Heart right ventricle (tissue), 16 donors: Measurements from ENCODE around the gene RPS6KC1. TPM values are rescaled to one million over a fixed set of nuclear protein-coding genes. Genes with fewer than 3 reads are reported as not detected.
A peak's percentile ranks its signal among the peaks of the same experiment; 100 is the strongest.

ENCODE experiments used
- ATAC-seq, 8 donors: fragments of 200-7000 bp; cut with Tn5 transposase; one replicate each; pipeline ENCODE4 v1.9.1; 2020; ENCODE audit warnings: mild to moderate bottlenecking in 8 of 8, moderate library complexity in 8 of 8, moderate number of reproducible peaks in 1 of 8
- DNase-seq, 2 donors: peaks; one replicate each; pipeline ENCODE4 v3.0.0-alpha.2; 2020
- H3K27ac ChIP-seq, 10 donors: fragments of 200-600 bp; sonication (generic) in 2 of 10; one replicate each; pipeline versions ENCODE4 v1.5.0 to v1.8.0; 2020 to 2022; ENCODE audit warnings: mild to moderate bottlenecking in 3 of 10
- H3K27me3 ChIP-seq, 7 donors: fragments of 200-600 bp; one replicate each; pipeline ENCODE4 v1.8.0; 2021 to 2022; ENCODE audit warnings: mild to moderate bottlenecking in 2 of 7
- H3K36me3 ChIP-seq, 9 donors: fragments of 200-600 bp; sonication (generic) in 1 of 9; one replicate each; pipeline versions ENCODE4 v1.5.0 to v1.8.0; 2020 to 2022; ENCODE audit warnings: mild to moderate bottlenecking in 2 of 9
- H3K4me1 ChIP-seq, 9 donors: fragments of 200-600 bp; sonication (generic) in 1 of 9; one replicate each; pipeline versions ENCODE4 v1.5.0 to v1.8.0; 2020 to 2022; ENCODE audit warnings: mild to moderate bottlenecking in 4 of 9
- H3K4me3 ChIP-seq, 10 donors: fragments of 200-600 bp; sonication (generic) in 2 of 10; one replicate each; pipeline versions ENCODE4 v1.5.0 to v1.8.0; 2020 to 2022; ENCODE audit warnings: mild to moderate bottlenecking in 7 of 10, moderate library complexity in 2 of 10
- H3K9me3 ChIP-seq, 11 donors: fragments of 200-600 bp in 10 of 11; sonication (generic) in 2 of 11; one replicate each; pipeline versions ENCODE4 v1.5.0 to v1.8.0; 2013 to 2022; ENCODE audit warnings: mild to moderate bottlenecking in 2 of 11, control low read depth in 1 of 11, moderate library complexity in 1 of 11
- WGBS, 2 donors: extraction: QIAGEN DNeasy Blood & Tissue Kit; methylation state at CpG; one replicate each; pipeline ENCODE4 v1.1.7; 2013; ENCODE audit warnings: inconsistent platforms in 1 of 2; 5-methylcytosine and 5-hydroxymethylcytosine counted together
- intact Hi-C, 10 donors: fragments of 100-400 bp; cut with DNase I; formaldehyde crosslinking; loops; one replicate each; pipeline versions ENCODE4 v1.11.1 to v1.14.2; 2022
- polyA plus RNA-seq, 2 donors: library from polyadenylated mRNA; stranded (reverse); fragments of 200-250 nt; gene quantifications; one replicate each; pipeline ENCODE4 v1.2.3, GENCODE V29; 2013
- total RNA-seq, 10 donors: library from RNA; stranded (reverse); fragmentation: NEBNext Ultra II Directional in 3 of 10; extraction: Animal tissue kit (Norgen Biotek cat#: 25700) in 3 of 10; gene quantifications; one replicate each; pipeline versions ENCODE4 v1.2.1 to v1.2.4, GENCODE V29; 2021 to 2023
- TF ChIP-seq, protein P1 (sequence below), 9 donors: fragments of 200-600 bp; sonication (generic) in 2 of 9; IDR thresholded peaks; one replicate each; pipeline versions ENCODE4 v1.5.0 to v1.8.0; 2021 to 2022; ENCODE audit warnings: antibody characterized with exemption in 9 of 9, mild to moderate bottlenecking in 5 of 9, moderate library complexity in 1 of 9
- donor health status: Arrhythmogenic right ventricular cardiomyopathy.
- donor health status: ischemic (EF 13 %, LVEDD 7.1; RV severe dilation, severe dysfunction).
- donor health status: healthy with polysubstance abuse.
- donor health status: DM: no; HTN: yes; CAD: no.
- donor health status: DM: no; HTN: no; CAD: no.
- donor health status: ischemic (EF 25% LVEDD 6.9; RV normal size, moderate dysfunction).
- donor health status: ischemic (EF 25% LVEDD 5.7; RV mildly dilated, moderate dysfunction).
- donor health status: healthy.
- donor health status: DM: yes; HTN: yes; CAD: no.
- donor health status: Ischemic cardiomyopathy.
- donor health status: ischemic (EF 35%, LVEDD 5.7; RV mildly dilated, moderate dysfunction).
- donor health status: nonischemic (EF 11% LVEDD 7.7; RV severe dilation, severe dysfunction).
- donor health status: DM: yes; HTN: yes; CAD: no.
- donor health status: PGD.
- donor health status: ischemic (EF 29% LVEDD 5.4; RV normal size, mild dysfunction).
- donor health status: nonischemic (EF 23%, LVEDD 6.1; RV moderate dilation, normal function).

The RPS6KC1 gene
- total and polyA plus RNA-seq, 12 donors, result 3.8 to 13.8 (median 10.3) TPM

DNA sequence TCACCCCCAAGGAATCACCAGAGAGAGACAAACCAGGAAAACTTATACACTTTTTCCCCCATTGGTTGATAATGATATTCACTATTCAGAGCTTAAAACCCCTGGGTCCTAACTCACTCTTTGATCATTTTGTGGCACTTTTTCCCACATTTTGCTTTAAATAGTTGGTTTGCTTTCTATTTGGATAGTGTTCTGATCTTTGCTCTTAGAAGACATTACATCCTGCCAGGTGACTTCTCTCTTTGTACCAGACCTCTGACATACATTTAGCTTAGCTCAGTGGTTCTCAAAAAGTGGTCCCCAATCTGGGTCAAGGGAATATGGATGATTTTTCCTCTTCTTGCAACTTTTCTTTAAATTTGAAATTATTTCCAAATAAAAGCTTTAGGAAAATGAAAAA, 228.4 kb downstream of the RPS6KC1 start:
- TF ChIP-seq, protein P1, sequence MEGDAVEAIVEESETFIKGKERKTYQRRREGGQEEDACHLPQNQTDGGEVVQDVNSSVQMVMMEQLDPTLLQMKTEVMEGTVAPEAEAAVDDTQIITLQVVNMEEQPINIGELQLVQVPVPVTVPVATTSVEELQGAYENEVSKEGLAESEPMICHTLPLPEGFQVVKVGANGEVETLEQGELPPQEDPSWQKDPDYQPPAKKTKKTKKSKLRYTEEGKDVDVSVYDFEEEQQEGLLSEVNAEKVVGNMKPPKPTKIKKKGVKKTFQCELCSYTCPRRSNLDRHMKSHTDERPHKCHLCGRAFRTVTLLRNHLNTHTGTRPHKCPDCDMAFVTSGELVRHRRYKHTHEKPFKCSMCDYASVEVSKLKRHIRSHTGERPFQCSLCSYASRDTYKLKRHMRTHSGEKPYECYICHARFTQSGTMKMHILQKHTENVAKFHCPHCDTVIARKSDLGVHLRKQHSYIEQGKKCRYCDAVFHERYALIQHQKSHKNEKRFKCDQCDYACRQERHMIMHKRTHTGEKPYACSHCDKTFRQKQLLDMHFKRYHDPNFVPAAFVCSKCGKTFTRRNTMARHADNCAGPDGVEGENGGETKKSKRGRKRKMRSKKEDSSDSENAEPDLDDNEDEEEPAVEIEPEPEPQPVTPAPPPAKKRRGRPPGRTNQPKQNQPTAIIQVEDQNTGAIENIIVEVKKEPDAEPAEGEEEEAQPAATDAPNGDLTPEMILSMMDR (IDR thresholded peaks at IDR 0.05), result no peak
- Histone ChIP-seq H3K4me1 (no peaks in the 10 kb centered on the region), H3K36me3 (peaks cover 0 to 18% (median 0%) of the 10 kb centered on the region in 9 donors), H3K9me3 (peaks cover 0 to 11% (median 0%) of the 10 kb centered on the region in 11 donors), H3K4me3 (no peak overlapping the region), H3K27ac (no peak overlapping the region), H3K27me3 (no peaks in the 10 kb centered on the region)
- DNase-seq, result no peak
- intact Hi-C loops, result no loop called here
- ATAC-seq, result no peak

DNA sequence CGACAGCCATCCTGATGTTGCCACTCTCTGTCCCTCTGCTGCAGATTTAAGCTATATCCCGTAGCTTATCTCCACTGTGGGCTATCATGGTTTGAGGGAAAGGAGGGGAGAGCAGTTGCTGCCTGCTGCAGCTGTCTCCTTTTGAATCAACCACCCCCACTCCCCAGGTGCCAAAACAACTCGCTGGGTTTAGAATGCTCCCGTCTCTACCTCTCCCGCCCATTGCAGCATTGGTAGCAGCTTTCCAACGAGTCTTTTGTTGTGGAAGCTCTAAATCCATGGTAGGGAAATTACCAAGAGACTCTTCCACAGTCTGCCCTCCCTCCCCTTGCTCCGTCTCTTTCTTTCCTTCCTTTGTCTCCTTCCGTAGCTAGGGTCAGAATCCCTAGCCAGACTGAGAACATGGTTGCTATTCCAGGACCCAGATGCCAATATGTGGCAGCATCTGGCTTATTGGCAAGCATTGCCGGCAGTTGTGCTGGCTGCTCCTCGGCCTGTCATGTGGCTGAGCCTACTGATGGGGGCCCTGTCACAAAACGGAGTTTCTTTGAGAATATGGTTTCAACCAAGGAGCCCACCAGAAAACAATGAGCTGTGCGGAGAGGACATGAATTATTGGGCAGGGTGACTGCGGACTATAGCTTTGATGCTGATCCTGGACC, 230.7 kb downstream of the RPS6KC1 start:
- Histone ChIP-seq H3K27ac (no peak overlapping the region), H3K9me3 (peaks cover 0 to 19% (median 0%) of the 10 kb centered on the region in 11 donors), H3K4me1 (no peaks in the 10 kb centered on the region), H3K36me3 (no peaks in the 10 kb centered on the region), H3K4me3 (no peak overlapping the region), H3K27me3 (no peaks in the 10 kb centered on the region)
- 67 to 68% methylated on average over 13 of the region's 13 CpGs for WGBS, 2 donors
- no peak for DNase-seq
- ATAC-seq, result no peak
- intact Hi-C loops, result no loop called here
- TF ChIP-seq, protein P1 (IDR thresholded peaks at IDR 0.05), result no peak

DNA sequence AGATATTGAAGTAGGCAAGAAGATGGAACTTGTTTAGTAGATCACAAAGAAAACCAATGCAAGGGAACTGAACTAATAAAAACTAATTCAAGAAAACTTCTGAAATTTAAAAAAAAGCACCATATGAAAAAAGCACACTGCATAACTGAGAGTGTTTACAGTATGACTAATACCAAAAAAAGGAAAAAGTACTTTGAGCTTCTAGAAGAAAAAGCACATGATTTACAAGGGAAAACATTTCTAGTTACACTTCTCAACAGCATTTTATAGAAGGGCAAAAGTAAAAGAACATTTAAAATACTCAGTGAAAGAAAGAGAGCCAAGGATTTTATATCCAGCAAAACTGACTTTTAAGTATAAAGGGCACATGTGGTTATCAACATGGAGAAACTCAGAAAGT, 233.6 kb downstream of the RPS6KC1 start:
- ATAC-seq (no peak), DNase-seq (no peak)
- TF ChIP-seq, protein P1 (IDR thresholded peaks at IDR 0.05), result no peak
- Histone ChIP-seq H3K27me3 (no peaks in the 10 kb centered on the region), H3K4me3 (no peak overlapping the region), H3K27ac (no peak overlapping the region), H3K36me3 (no peaks in the 10 kb centered on the region), H3K9me3 (peaks cover 0 to 19% (median 0%) of the 10 kb centered on the region in 11 donors), H3K4me1 (no peaks in the 10 kb centered on the region)
- intact Hi-C loops, result no loop called here

DNA sequence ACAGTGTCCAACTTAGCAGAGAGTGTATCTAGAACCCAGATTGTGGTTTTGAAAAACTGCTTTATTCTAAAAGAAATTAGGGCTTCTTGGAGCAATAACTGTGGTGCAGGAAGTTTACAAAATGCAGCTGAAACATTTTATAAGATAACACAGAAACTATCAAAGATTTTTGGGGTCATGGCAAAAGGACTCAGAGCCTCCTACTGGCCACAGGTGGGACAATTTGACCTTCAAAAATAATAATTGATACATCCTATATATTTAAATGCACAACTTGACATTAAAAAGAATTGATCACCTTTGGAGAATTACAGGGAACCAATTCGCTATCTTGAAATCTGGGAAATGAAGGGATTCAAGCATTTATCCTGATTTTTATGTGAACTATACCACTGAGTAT, 235.2 kb downstream of the RPS6KC1 start:
- no peak overlapping the region for H3K4me3 ChIP-seq
- H3K36me3 ChIP-seq, result no peaks in the 10 kb centered on the region
- no peak overlapping the region for H3K27ac ChIP-seq
- WGBS, 2 donors, result 95 to 100% methylated on average over 1 of the region's 1 CpG
- H3K4me1 ChIP-seq, result no peaks in the 10 kb centered on the region
- no peak for DNase-seq
- TF ChIP-seq, protein P1 (IDR thresholded peaks at IDR 0.05), result peak in 1 of 9 donors; percentile 4
- ATAC-seq, result no peak
- no peaks in the 10 kb centered on the region for H3K27me3 ChIP-seq
- peaks cover 0 to 19% (median 0%) of the 10 kb centered on the region in 11 donors for H3K9me3 ChIP-seq
- intact Hi-C loops, result no loop called here
